ENCODE data around the gene LUC7L3. TPM values are rescaled to one million over a fixed set of nuclear protein-coding genes. Genes with fewer than 3 reads are reported as not detected.
"Not testable (repeated sequence)": the region's sequence is repeated elsewhere in the genome, so short reads cannot be mapped to it uniquely, and the experiment has no call there.

LUC7L3 gene
- total and polyA plus RNA-seq, 10 of the 15 experiments (the other 5 are each of a cell fraction or from before 2014, with no cell fraction given), result 51.3 to 176 (median 149) TPM

- ChIA-PET POLR2A (no interaction called here), RAD21 (ENCODE audit: unreplicated experiment) (no interaction called here), CTCF (interaction anchor here (0.9 to 1.4 kb wide), 3 partner anchors 14 to 130 kb away, joined by 3 to 4 read pairs (median 3); no protein-coding TSS in a partner anchor), SMC1A (ENCODE audit: uncharacterized antibody, unreplicated experiment) (no interaction called here)
- FAIRE-seq (no peak), DNase-seq (ENCODE audit: low read depth, low spot score) (no peak), ATAC-seq (no peak)
- BruUV-seq (replicated peaks), result no TSS peak
- no peaks in the 10 kb centered on the region for H3K9me3 ChIP-seq (replicated peaks; ENCODE audit: control insufficient read depth, insufficient read depth, low read length)
- WGBS (ENCODE audit: insufficient coverage, insufficient replicate concordance, low lambda C conversion rate, missing lambda C conversion rate), result 50% methylated on average over 6 of the region's 6 CpGs
- TF ChIP-seq RELB (IDR thresholded peaks at IDR 0.05; ENCODE audit: low read depth) (no peak), ATF3 (IDR thresholded peaks at IDR 0.05; ENCODE audit: borderline replicate concordance, extremely low read depth, low read depth, low read length) (no peak), PKNOX1 (IDR thresholded peaks at IDR 0.05) (0 out of 2 replicates have a peak, but pooled peaks have one; percentile 8)
- H3K27me3 ChIP-seq (replicated peaks in 1 of 2; ENCODE audit: control insufficient read depth in 2 of 2, insufficient read depth in 2 of 2, low read length in 1 of 2), result no peaks in the 10 kb centered on the region; a peak in 1 of 4 replicates
- H2AFZ ChIP-seq (ENCODE audit: control insufficient read depth, low read depth, low read length), result no peak overlapping the region
- H3K4me3 ChIP-seq, result no peak overlapping the region
- no peaks in the 10 kb centered on the region for H3K79me2 ChIP-seq (ENCODE audit: control insufficient read depth, insufficient read depth, low read length)
- H3K27ac ChIP-seq (ENCODE audit: control insufficient read depth, insufficient read depth), result no peak overlapping the region
- H4K20me1 ChIP-seq (ENCODE audit: control insufficient read depth, insufficient read depth), result no peaks in the 10 kb centered on the region
- no peak overlapping the region for H3K4me2 ChIP-seq (ENCODE audit: control insufficient read depth, insufficient read depth)
- intact Hi-C loops (cut with micrococcal nuclease; ENCODE audit: unreplicated experiment) (no loop called here), in situ Hi-C loops (cut with MboI) (no loop called here)
- no peak overlapping the region for H3K9ac ChIP-seq (ENCODE audit: control insufficient read depth, insufficient read depth, low read length)
- H3K4me1 ChIP-seq (ENCODE audit: control insufficient read depth, insufficient read depth, low read length), result no peaks in the 10 kb centered on the region
- no peaks in the 10 kb centered on the region for H3K36me3 ChIP-seq (ENCODE audit: control insufficient read depth in 2 of 2, insufficient read depth in 2 of 2, low read length in 1 of 2)
These were observed 84.3 kb downstream of the LUC7L3 start for GRCh38 chr17:50803676-50804075.

GRCh38 chr17:50804749-50805475 lies 85.5 kb downstream of the LUC7L3 start:
- SMC1A ChIA-PET (ENCODE audit: uncharacterized antibody, unreplicated experiment), result interaction anchor here (0.6 kb wide), 1 partner anchor 29 kb away, joined by 5 read pairs; no protein-coding TSS in a partner anchor
- H4K20me1 ChIP-seq (ENCODE audit: control insufficient read depth, insufficient read depth); POLR2A ChIA-PET; H3K79me2 ChIP-seq (ENCODE audit: control insufficient read depth, insufficient read depth, low read length); H3K4me3 ChIP-seq; H3K36me3 ChIP-seq (ENCODE audit: control insufficient read depth in 2 of 2, insufficient read depth in 2 of 2, low read length in 1 of 2); intact Hi-C loops (cut with micrococcal nuclease; ENCODE audit: unreplicated experiment); BruUV-seq (replicated peaks); in situ Hi-C loops (cut with MboI); RAD21 ChIA-PET (ENCODE audit: unreplicated experiment); H3K9ac ChIP-seq (ENCODE audit: control insufficient read depth, insufficient read depth, low read length); FAIRE-seq; DNase-seq (ENCODE audit: low read depth, low spot score); H3K4me2 ChIP-seq (ENCODE audit: control insufficient read depth, insufficient read depth); ATAC-seq; H3K27ac ChIP-seq (ENCODE audit: control insufficient read depth, insufficient read depth); CTCF ChIA-PET; H3K9me3 ChIP-seq (replicated peaks; ENCODE audit: control insufficient read depth, insufficient read depth, low read length); H2AFZ ChIP-seq (ENCODE audit: control insufficient read depth, low read depth, low read length); H3K27me3 ChIP-seq (replicated peaks in 1 of 2; ENCODE audit: control insufficient read depth in 2 of 2, insufficient read depth in 2 of 2, low read length in 1 of 2); H3K4me1 ChIP-seq (ENCODE audit: control insufficient read depth, insufficient read depth, low read length): not testable (repeated sequence)
- 63% methylated on average over 13 of the region's 13 CpGs for WGBS (ENCODE audit: insufficient coverage, insufficient replicate concordance, low lambda C conversion rate, missing lambda C conversion rate)

Data from GM12878 (cell line).